Measurements from ENCODE around the gene MDFI.

GRCh38 chr6:41623330-41623729, 14.9 kb upstream of the MDFI start:
- TF ChIP-seq CTCF (IDR thresholded peaks at IDR 0.05), result no peak
- no peak for TF ChIP-seq EP300 (IDR thresholded peaks at IDR 0.05)
